ENCODE data around the gene CXCL1.

CXCL1 gene

GRCh38 chr4:73869130-73870055, at the start of gene CXCL1:
Gene CXCL1, plus strand, starts transcription at chr4:73869393. Its CDS starts 78 bp downstream, at chr4:73869471.
- DNase-seq (ENCODE audit: low read depth): no peak

GRCh38 chr4:73821325-73821724, 47.9 kb upstream of the CXCL1 start:
- DNase-seq (ENCODE audit: low read depth): no peak

GRCh38 chr4:73822389-73822788, 46.8 kb upstream of the CXCL1 start:
- DNase-seq (ENCODE audit: low read depth): no peak

GRCh38 chr4:73822812-73823504, 46.2 kb upstream of the CXCL1 start:
- DNase-seq (ENCODE audit: low read depth): no peak

- no peak for DNase-seq (ENCODE audit: low read depth)
Measured at GRCh38 chr4:73823760-73824159, 45.4 kb upstream of the CXCL1 start.

- no peak for DNase-seq (ENCODE audit: low read depth)
Measured at GRCh38 chr4:73828956-73829355, 40.2 kb upstream of the CXCL1 start.

GRCh38 chr4:73831569-73831968, 37.6 kb upstream of the CXCL1 start:
- no peak for DNase-seq (ENCODE audit: low read depth)

- DNase-seq (ENCODE audit: low read depth): no peak
Measured at GRCh38 chr4:73832651-73833237, 36.4 kb upstream of the CXCL1 start.

- DNase-seq (ENCODE audit: low read depth): no peak
Measured at GRCh38 chr4:73836373-73837279, 32.6 kb upstream of the CXCL1 start, which contains the start of gene CXCL6. Gene CXCL6, plus strand, starts transcription at chr4:73836678. Its CDS starts 73 bp downstream, at chr4:73836751.

GRCh38 chr4:73839071-73839470, 30.1 kb upstream of the CXCL1 start:
- DNase-seq (ENCODE audit: low read depth): no peak

GRCh38 chr4:73839715-73840114, 29.5 kb upstream of the CXCL1 start:
- DNase-seq (ENCODE audit: low read depth): no peak

GRCh38 chr4:73841243-73841925, 27.8 kb upstream of the CXCL1 start:
- no peak for DNase-seq (ENCODE audit: low read depth)

GRCh38 chr4:73842696-73843095, 26.5 kb upstream of the CXCL1 start:
- DNase-seq (ENCODE audit: low read depth): no peak

GRCh38 chr4:73843369-73843768, 25.8 kb upstream of the CXCL1 start:
- DNase-seq (ENCODE audit: low read depth): no peak

GRCh38 chr4:73844345-73844744, 24.8 kb upstream of the CXCL1 start:
- DNase-seq (ENCODE audit: low read depth): no peak

- no peak for DNase-seq (ENCODE audit: low read depth)
Measured at GRCh38 chr4:73844806-73845205, 24.4 kb upstream of the CXCL1 start.

GRCh38 chr4:73847526-73848182, 21.5 kb upstream of the CXCL1 start:
- no peak for DNase-seq (ENCODE audit: low read depth)

- no peak for DNase-seq (ENCODE audit: low read depth)
Measured at GRCh38 chr4:73848183-73848777, 20.9 kb upstream of the CXCL1 start.

GRCh38 chr4:73850261-73850970, 18.8 kb upstream of the CXCL1 start:
- DNase-seq (ENCODE audit: low read depth): no peak

All from activated T-helper 1 cell treated with Interleukin-2 at 50 U/mL for 16 hours (primary cell).